Vagina (tissue), 2 donors: Measurements from ENCODE around the gene C4BPA.

Experiments
- POLR2A ChIP-seq, 2 donors: fragments of 450-650 bp; IDR thresholded peaks; one replicate each; pipeline ENCODE4 v1.6.1; 2017; ENCODE audit warnings: antibody characterized with exemption in 2 of 2, mild to moderate bottlenecking in 2 of 2, moderate library complexity in 2 of 2
- POLR2AphosphoS5 ChIP-seq, 2 donors: sonication (generic); formaldehyde crosslinking; IDR thresholded peaks; one replicate each; pipeline ENCODE4 v1.9.0; 2017; ENCODE audit warnings: antibody characterized with exemption in 2 of 2, mild to moderate bottlenecking in 2 of 2, low read depth in 1 of 2; ENCODE audit not compliant: insufficient read depth in 1 of 2
- TF ChIP-seq, protein P1 (sequence below), 3 experiments: fragments of 450-650 bp in 2 of 3; fragments of 200-600 bp in 1 of 3; sonication (generic) in 1 of 3; IDR thresholded peaks; one replicate each; pipeline ENCODE4 v1.5.1; 2017 to 2019; ENCODE audit warnings: antibody characterized with exemption in 3 of 3, mild to moderate bottlenecking in 2 of 3, moderate library complexity in 2 of 3

DNA sequence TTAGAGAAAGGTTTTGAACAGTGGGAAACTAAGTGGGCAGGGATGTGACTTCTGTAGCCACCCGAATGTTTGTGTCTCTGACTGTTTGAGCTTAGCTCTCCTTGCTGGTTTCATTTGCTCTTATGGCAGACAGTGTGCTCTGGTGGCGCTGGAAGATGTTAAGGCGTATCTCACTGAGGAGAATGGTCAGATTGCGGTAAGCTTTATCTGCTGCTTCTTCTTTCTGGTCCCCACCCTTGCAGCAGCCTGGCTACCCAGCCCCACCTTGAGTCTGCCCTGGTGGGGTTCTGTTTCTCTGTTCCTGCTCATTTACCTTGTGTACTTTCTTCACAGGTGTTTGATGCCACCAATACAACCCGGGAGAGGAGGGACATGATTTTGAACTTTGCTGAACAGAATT lies 41.0 kb upstream of the C4BPA start:
- TF ChIP-seq POLR2A (IDR thresholded peaks at IDR 0.05) (no peak), POLR2AphosphoS5 (IDR thresholded peaks at IDR 0.05; ENCODE audit: insufficient read depth in 1 of 2, low read depth in 1 of 2) (no peak)
- TF ChIP-seq, protein P1, sequence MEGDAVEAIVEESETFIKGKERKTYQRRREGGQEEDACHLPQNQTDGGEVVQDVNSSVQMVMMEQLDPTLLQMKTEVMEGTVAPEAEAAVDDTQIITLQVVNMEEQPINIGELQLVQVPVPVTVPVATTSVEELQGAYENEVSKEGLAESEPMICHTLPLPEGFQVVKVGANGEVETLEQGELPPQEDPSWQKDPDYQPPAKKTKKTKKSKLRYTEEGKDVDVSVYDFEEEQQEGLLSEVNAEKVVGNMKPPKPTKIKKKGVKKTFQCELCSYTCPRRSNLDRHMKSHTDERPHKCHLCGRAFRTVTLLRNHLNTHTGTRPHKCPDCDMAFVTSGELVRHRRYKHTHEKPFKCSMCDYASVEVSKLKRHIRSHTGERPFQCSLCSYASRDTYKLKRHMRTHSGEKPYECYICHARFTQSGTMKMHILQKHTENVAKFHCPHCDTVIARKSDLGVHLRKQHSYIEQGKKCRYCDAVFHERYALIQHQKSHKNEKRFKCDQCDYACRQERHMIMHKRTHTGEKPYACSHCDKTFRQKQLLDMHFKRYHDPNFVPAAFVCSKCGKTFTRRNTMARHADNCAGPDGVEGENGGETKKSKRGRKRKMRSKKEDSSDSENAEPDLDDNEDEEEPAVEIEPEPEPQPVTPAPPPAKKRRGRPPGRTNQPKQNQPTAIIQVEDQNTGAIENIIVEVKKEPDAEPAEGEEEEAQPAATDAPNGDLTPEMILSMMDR (IDR thresholded peaks at IDR 0.05), result no peak
